K562 (cell line): ENCODE measurements around the gene FILIP1. TPM values are rescaled to one million over a fixed set of nuclear protein-coding genes. Genes with fewer than 3 reads are reported as not detected.

Experiments used
- ATAC-seq: fragments of 200-7000 bp; cut with Tn5 transposase; 3 replicates; pipeline ENCODE4 v1.9.1; 2020; ENCODE audit warnings: moderate library complexity
- BruUV-seq: library from RNA; stranded (reverse); fragments of 400-500 nt; replicated peaks from 2 replicates; lab custom pipeline; 2021; lab: Mats Ljungman, UMichigan
- CTCF ChIA-PET: fragments of 300-600 bp; formaldehyde crosslinking; extraction: SDS; loops from one replicate; lab custom pipeline; 2021; ENCODE audit warnings: low intra/inter-chr PET ratio; lab: Yijun Ruan, JAX
- POLR2A ChIA-PET: fragments of 300-600, 350-650 bp; sonication (Branson Sonifier 250); formaldehyde crosslinking; extraction: SDS; loops from one replicate; lab custom pipeline; 2021; ENCODE audit warnings: antibody characterized with exemption, inconsistent platforms; lab: Yijun Ruan, JAX
- DNase-seq, 4 experiments: peaks; one replicate each; pipeline versions ENCODE4 v3.0.0 to v3.0.0-alpha.2; 2011 to 2018; ENCODE audit warnings: low spot score in 3 of 4, mixed read lengths in 3 of 4; ENCODE audit errors: extremely low read depth in 1 of 4
- FAIRE-seq: peaks from 2 replicates; lab custom pipeline; 2011; peaks lifted over from hg19 to GRCh38; lab: Jason Lieb, UNC
- H2AFZ ChIP-seq: 2 replicates; pipeline ENCODE4 v1.6.0; 2011; ENCODE audit warnings: low read depth, low read length, control low read depth, inconsistent platforms
- H3K27ac ChIP-seq: fragments of 200-600 bp; 3 replicates; pipeline ENCODE4 v1.8.0; 2011; ENCODE audit warnings: low read depth, mild to moderate bottlenecking, control low read depth, inconsistent platforms, low read length, moderate library complexity, mixed read lengths; ENCODE audit errors: extremely low read depth
- H3K27me3 ChIP-seq, 2 experiments: fragments of 300-600 bp in 1 of 2; 2 replicates in 1 of 2; 3 replicates in 1 of 2; pipeline versions ENCODE4 v1.6.0 to v1.8.0; 2011; ENCODE audit warnings: inconsistent platforms in 2 of 2, low read length in 2 of 2, mild to moderate bottlenecking in 1 of 2, mixed read lengths in 1 of 2, moderate library complexity in 1 of 2; ENCODE audit not compliant: control insufficient read depth in 2 of 2, insufficient read depth in 2 of 2
- H3K36me3 ChIP-seq: fragments of 300-600 bp; 3 replicates; pipeline ENCODE4 v1.8.0; 2011; ENCODE audit warnings: mild to moderate bottlenecking, low read length, inconsistent platforms; ENCODE audit not compliant: control insufficient read depth, insufficient read depth
- H3K4me1 ChIP-seq, 2 experiments: fragments of 200-600 bp in 1 of 2; replicated peaks in 1 of 2; 2 replicates in 1 of 2; 3 replicates in 1 of 2; pipeline versions ENCODE4 v1.5.1 to v1.8.0; 2011; ENCODE audit warnings: inconsistent platforms in 2 of 2, low read length in 2 of 2, mild to moderate bottlenecking in 1 of 2, mixed read lengths in 1 of 2, moderate library complexity in 1 of 2; ENCODE audit not compliant: control insufficient read depth in 2 of 2, insufficient read depth in 2 of 2
- H3K4me2 ChIP-seq: 2 replicates; pipeline ENCODE4 v1.6.1; 2011; ENCODE audit warnings: low read length, control low read depth, inconsistent platforms, mixed read lengths; ENCODE audit not compliant: insufficient read depth
- H3K4me3 ChIP-seq: fragments of 200-600 bp; sonication (generic), shearing (Covaris generic); 2 replicates; pipeline ENCODE4 v1.5.1; 2016; ENCODE audit warnings: control low read depth, inconsistent platforms
- H3K79me2 ChIP-seq: fragments of 200-600 bp; 3 replicates; pipeline ENCODE4 v1.8.0; 2011; ENCODE audit warnings: low read length, inconsistent platforms; ENCODE audit not compliant: control insufficient read depth, insufficient read depth
- H3K9ac ChIP-seq, 2 experiments: 2 replicates each; pipeline versions ENCODE4 v1.6.0 to v1.6.1; 2011; ENCODE audit warnings: low read depth in 2 of 2, low read length in 2 of 2, control low read depth in 1 of 2, inconsistent platforms in 1 of 2, mild to moderate bottlenecking in 1 of 2, mixed read lengths in 1 of 2; ENCODE audit not compliant: insufficient read depth in 1 of 2
- H3K9me1 ChIP-seq: one replicate; pipeline ENCODE4 v1.6.0; 2011; ENCODE audit warnings: inconsistent platforms, mild to moderate bottlenecking, low read length, moderate library complexity; ENCODE audit not compliant: control insufficient read depth, insufficient read depth
- H3K9me3 ChIP-seq: replicated peaks from 2 replicates; pipeline ENCODE4 v1.5.1; 2011; ENCODE audit warnings: low read depth, low read length, inconsistent platforms; ENCODE audit not compliant: control insufficient read depth, insufficient read depth
- H4K20me1 ChIP-seq: replicated peaks from 2 replicates; pipeline ENCODE4 v1.6.1; 2011; ENCODE audit warnings: low read length, inconsistent platforms, mixed read lengths; ENCODE audit not compliant: control insufficient read depth, insufficient read depth
- ATF7 ChIP-seq: fragments of 450-650 bp; IDR thresholded peaks from 2 replicates; pipeline ENCODE4 v1.7.1; 2014; ENCODE audit warnings: mild to moderate bottlenecking, moderate library complexity
- CTCF ChIP-seq, 3 experiments: IDR thresholded peaks in 2 of 3; conservative IDR thresholded peaks in 1 of 3; 2 replicates each; pipeline ENCODE4 v1.5.1; 2011 to 2012; ENCODE audit warnings: low read length in 3 of 3, mild to moderate bottlenecking in 3 of 3, control low read depth in 2 of 3, improper control_type of control experiment in 1 of 3, inconsistent platforms in 1 of 3, low read depth in 1 of 3, mixed read lengths in 1 of 3, moderate library complexity in 1 of 3; ENCODE audit not compliant: insufficient read depth in 2 of 3
- GATAD2B ChIP-seq: fragments of 450-650 bp; IDR thresholded peaks from 2 replicates; pipeline ENCODE4 v1.6.1; 2017; ENCODE audit warnings: mild to moderate bottlenecking, borderline replicate concordance
- HES1 ChIP-seq: fragments of 450-650 bp; IDR thresholded peaks from 2 replicates; pipeline ENCODE4 v1.6.1; 2016; ENCODE audit warnings: low read depth, mild to moderate bottlenecking, moderate library complexity
- IRF1 ChIP-seq: sonication (generic); formaldehyde crosslinking; IDR thresholded peaks from 2 replicates; pipeline ENCODE4 v1.8.0; 2022; ENCODE audit warnings: missing genetic modification reagents, mild to moderate bottlenecking, borderline replicate concordance
- RAD21 ChIP-seq, 2 experiments: fragments of 250-450 bp in 1 of 2; fragments of 450-650 bp in 1 of 2; sonication (Bioruptor Pico) in 1 of 2; formaldehyde crosslinking in 1 of 2; IDR thresholded peaks in 1 of 2; conservative IDR thresholded peaks in 1 of 2; 2 replicates each; pipeline versions ENCODE4 v1.4.0 to v1.8.0; 2020 to 2022; ENCODE audit warnings: mild to moderate bottlenecking in 2 of 2, moderate library complexity in 1 of 2
- SMAD2 ChIP-seq: fragments of 150-350 bp; IDR thresholded peaks from 2 replicates; pipeline ENCODE4 v1.6.1; 2014; ENCODE audit warnings: low read depth, mild to moderate bottlenecking, low read length
- STAT5A ChIP-seq: IDR thresholded peaks from 2 replicates; pipeline ENCODE4 v1.6.1; 2012; ENCODE audit warnings: low read length, inconsistent platforms, borderline replicate concordance
- U2AF1 ChIP-seq: fragments of 200-400 bp; formaldehyde crosslinking; optimal IDR thresholded peaks from 2 replicates; pipeline ENCODE3; 2017; ENCODE audit warnings: mild to moderate bottlenecking, low read depth, low read length, moderate library complexity
- ZFP91 ChIP-seq: sonication (generic); formaldehyde crosslinking; IDR thresholded peaks from 2 replicates; pipeline ENCODE4 v1.8.0; 2022; ENCODE audit warnings: mild to moderate bottlenecking, missing genetic modification reagents
- ZNF75A ChIP-seq: fragments of 450-650 bp; formaldehyde crosslinking; IDR thresholded peaks from 2 replicates; pipeline ENCODE4 v1.4.0; 2020; ENCODE audit warnings: mild to moderate bottlenecking
- ZNF785 ChIP-seq: fragments of 250-450 bp; sonication (Bioruptor Pico); IDR thresholded peaks from 2 replicates; pipeline ENCODE4 v1.4.0; 2020; ENCODE audit warnings: mild to moderate bottlenecking
- WGBS: fragments of 100-300 bp; shearing (Covaris generic); methylation state at CpG from one replicate; pipeline ENCODE4 v1.1.6; 2016; ENCODE audit warnings: low coverage, mixed read lengths; ENCODE audit not compliant: insufficient coverage; ENCODE audit errors: missing lambda C conversion rate; 5-methylcytosine and 5-hydroxymethylcytosine counted together
- in situ Hi-C: fragments of 300-500 bp; cut with MboI; formaldehyde crosslinking; loops from 4 replicates; pipeline ENCODE4 v1.15.0; 2018; ENCODE audit warnings: inconsistent platforms, mixed read lengths
- intact Hi-C: fragments of 100-400 bp; cut with micrococcal nuclease; formaldehyde crosslinking; loops from 2 replicates; pipeline ENCODE4 v1.14.2; 2022
- polyA plus RNA-seq, 8 experiments: library from polyadenylated mRNA; depleted of rRNA in 4 of 8; stranded (reverse) in 5 of 8; unstranded in 3 of 8; fragments of >200 nt; fragmentation: Nextera tagmentation in 2 of 8; fragmentation: Illumina TruSeq in 1 of 8; extraction: Ambion mirVana in 2 of 8; extraction: Trizol in 1 of 8; gene quantifications; 2 replicates each; pipeline versions ENCODE4 v1.2.1 to v1.2.3, GENCODE V29; 2011 to 2014; ENCODE audit warnings: inconsistent platforms in 1 of 8, missing spikeins in 1 of 8
- total RNA-seq, 7 experiments: library from RNA; depleted of rRNA in 6 of 7; stranded (reverse); fragments of >200 nt in 6 of 7; fragmentation: Illumina TruSeq in 2 of 7; extraction: Trizol in 2 of 7; gene quantifications; 2 replicates each; pipeline versions ENCODE4 v1.2.1 to v1.2.3, GENCODE V29; 2011 to 2021; ENCODE audit warnings: low replicate concordance in 1 of 7

FILIP1 gene
- total and polyA plus RNA-seq, 9 of the 15 experiments (the other 6 are each of a cell fraction or from before 2014, with no cell fraction given) = 0.03 to 0.25 (median 0.10) TPM; not detected in 1

GRCh38 chr6:75504465-75505222, 11.0 kb upstream of the FILIP1 start:
- no peaks in the 10 kb centered on the region for H4K20me1 ChIP-seq
- DNase-seq (no peak), ATAC-seq (0 out of 3 replicates have a peak, but pooled peaks have one; percentile 42)
- H3K9me1 ChIP-seq = no peaks in the 10 kb centered on the region
- in situ Hi-C loops = loop anchor here (10.0 kb wide), 1 partner anchor 210 kb away; no protein-coding TSS in a partner anchor
- H3K4me1 ChIP-seq = no peaks in the 10 kb centered on the region
- POLR2A ChIA-PET = interaction anchor here (0.6 to 1.4 kb wide), 2 partner anchors 11 to 1760 kb away, joined by 3 to 4 read pairs; partner anchors contain the start of gene FILIP1
- BruUV-seq = no TSS peak
- no peak overlapping the region for H3K4me2 ChIP-seq
- no peak overlapping the region for H3K27ac ChIP-seq
- H3K27me3 ChIP-seq = 0 out of 5 replicates have a peak, but pooled peaks cover 0 to 2% of the 10 kb centered on the region in 2 experiments
- TF ChIP-seq CTCF (IDR thresholded peaks at IDR 0.05 in 2 of 3, conservative IDR thresholded peaks at IDR 0.05 in 1 of 3; ENCODE audit: insufficient read depth in 2 of 3, low read depth in 1 of 3, low read length in 3 of 3) (peak in 1 of 3 experiments; percentile 33; a peak in 1 of 6 replicates), ZNF75A (CRISPR knock-in tag) (no peak), ATF7 (no peak), ZFP91 (CRISPR knock-in tag) (no peak), GATAD2B (no peak), RAD21 (CRISPR knock-in tag; conservative IDR thresholded peaks at IDR 0.05 in 1 of 2, IDR thresholded peaks at IDR 0.05 in 1 of 2) (peak in 1 of 2 experiments; percentile 51; a peak in 3 of 4 replicates), STAT5A (no peak), IRF1 (CRISPR knock-in tag) (no peak), ZNF785 (CRISPR knock-in tag) (no peak), HES1 (no peak), SMAD2 (no peak), U2AF1 (no peak)
- TF ChIP-seq, all 486 proteins: peak for 2
- Histone ChIP-seq H3K9ac (no peak overlapping the region), H3K36me3 (no peaks in the 10 kb centered on the region), H2AFZ (no peak overlapping the region), H3K9me3 (no peaks in the 10 kb centered on the region), H3K79me2 (no peaks in the 10 kb centered on the region), H3K4me3 (no peak overlapping the region)
- CTCF ChIA-PET = interaction anchor here (0.6 kb wide), 1 partner anchor 136 kb away, joined by 3 read pairs; no protein-coding TSS in a partner anchor
- no peak for FAIRE-seq
- WGBS = 2% methylated on average over 4 of the region's 4 CpGs
- intact Hi-C loops = no loop called here
